ELF-1 (cell line): ENCODE data around the gene PSMD4.

Experiments used
- DNase-seq: peaks from one replicate; pipeline ENCODE4 v3.0.0-alpha.2; 2016; ENCODE audit warnings: low read depth, low spot score

Gene PSMD4

DNA sequence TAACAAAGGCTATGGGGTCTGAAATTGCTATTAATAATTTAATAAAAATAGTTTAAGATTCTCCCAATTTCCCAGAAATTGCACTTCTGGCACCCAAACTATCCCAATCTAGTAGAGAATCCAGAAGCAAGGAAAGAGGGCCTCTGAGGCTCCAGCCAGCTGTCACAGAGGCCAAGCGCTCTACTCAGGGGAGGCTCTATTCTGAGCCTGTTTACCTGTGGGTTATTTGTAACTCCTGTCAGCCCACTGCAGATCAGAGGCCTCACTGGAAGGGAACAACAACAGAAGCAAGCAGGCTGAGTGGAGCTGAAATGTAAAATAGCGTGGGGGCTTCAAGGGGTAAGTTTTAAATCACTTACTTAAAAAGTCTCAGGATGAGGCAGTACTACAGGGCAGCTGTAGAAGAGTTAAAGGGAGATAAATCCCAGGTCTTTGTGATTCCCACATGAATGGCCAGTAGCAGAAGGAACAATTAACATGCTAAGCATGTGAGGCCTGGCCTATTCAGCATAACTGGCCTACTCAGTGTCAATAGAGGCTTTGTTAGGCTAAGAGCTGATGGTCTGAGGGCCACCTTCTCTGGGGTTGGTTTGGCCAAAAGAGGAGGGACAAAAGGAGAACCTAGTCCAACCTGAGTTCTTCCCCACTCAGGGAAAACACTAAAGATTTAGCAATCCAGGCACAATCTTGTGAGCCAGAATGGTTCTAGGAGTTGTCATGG is 40.4 kb downstream of the PSMD4 start:
- peak; percentile 44 for DNase-seq

DNA sequence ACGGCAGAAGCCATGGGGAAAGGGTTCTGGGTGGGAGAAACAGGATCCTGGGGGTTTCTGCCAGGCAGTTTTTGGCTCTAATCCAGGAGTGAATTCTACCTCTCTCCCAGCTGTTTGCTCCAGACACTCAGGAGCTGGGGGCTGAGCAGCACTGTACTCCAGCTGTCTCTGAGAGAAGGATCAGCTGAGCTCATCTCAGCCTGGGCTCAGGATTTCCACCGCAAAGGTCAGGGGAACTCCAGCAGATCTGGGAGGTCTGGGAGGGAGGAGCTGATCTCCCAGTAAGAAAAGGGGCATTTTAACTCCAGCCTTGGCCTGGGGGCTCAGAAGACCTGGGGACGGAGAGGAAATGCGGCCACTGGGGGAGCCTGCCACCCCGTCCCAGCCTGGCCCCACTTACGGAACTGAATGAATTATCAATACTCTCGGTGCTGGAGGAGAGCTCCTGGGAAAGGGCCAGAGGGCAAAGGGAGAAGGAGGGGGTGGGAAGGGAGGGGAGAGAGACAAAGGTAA is 55.3 kb downstream of the PSMD4 start:
- peak; percentile 83 for DNase-seq

DNA sequence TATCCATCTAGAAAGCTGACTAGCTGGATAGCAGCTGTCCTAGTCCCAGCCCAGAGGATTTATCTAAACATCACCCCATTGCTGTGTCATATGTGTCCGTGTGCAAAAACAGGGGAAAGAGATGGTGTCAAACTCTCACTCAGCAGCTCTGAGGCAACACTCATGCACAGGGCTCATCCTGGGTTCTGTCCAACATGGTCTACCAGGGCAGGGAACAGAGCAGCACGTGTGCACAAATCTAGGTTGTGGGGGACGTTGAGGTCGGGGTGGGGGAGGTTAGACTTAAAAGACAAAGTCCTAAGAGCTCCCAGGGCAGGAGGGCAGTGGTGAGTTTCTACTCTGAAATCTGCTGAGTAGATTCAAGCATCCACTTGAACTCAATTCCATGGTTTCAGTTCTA is 56.5 kb downstream of the PSMD4 start:
- DNase-seq: no peak

DNA sequence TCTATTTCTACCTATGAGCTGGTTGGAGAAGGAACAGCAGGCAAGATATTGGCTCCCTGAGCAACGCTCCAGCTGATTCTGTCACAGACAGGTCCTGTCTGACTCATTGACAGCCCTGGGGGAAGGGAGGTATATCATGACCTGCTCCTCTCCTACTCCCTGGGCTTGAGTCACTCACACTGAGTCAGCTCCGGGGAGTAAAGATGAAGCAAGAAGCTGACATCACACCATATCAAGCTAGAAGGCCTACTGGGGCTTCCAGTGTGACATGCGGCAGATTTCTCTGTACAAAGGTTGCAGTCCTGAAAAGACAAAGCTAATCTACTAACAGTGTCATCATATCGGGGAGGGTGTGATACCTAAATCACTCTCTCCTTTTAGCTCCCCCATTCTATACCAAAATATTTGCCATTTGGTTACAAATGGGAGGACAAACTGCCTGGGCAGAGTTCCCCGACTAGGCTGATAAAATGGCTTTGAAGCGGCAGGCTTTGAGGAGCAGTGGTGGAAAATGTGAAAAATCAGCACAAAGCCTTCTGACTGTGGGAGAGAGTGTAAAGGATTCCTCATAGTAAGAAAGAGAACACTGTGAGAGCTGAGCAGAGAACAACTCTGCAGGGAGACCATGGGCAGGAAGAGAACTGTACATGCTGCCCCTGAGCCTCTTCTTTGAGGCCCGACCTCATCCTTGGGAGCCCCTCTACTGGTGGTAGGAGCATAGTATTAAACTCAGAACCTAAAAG is 57.2 kb downstream of the PSMD4 start:
- peak; percentile 73 for DNase-seq

DNA sequence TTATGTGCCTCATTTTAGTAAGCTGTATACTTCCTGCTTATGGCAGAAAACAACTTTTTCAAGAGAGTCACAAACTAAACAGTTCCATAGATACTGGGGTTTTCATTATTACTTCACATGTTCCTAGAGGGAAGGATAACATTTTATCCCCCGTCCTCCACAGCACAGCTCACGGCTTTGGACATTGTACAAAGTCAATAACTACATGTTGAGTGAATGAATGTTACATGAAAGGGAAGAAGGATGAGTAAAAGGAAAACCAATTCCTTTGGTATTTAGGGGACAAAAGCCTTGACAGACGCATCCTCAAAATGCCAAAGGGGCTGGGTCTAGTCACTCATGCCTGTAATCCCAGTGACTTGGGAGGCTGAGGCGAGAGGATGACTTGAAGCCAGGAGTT is 57.9 kb downstream of the PSMD4 start:
- DNase-seq: no peak

DNA sequence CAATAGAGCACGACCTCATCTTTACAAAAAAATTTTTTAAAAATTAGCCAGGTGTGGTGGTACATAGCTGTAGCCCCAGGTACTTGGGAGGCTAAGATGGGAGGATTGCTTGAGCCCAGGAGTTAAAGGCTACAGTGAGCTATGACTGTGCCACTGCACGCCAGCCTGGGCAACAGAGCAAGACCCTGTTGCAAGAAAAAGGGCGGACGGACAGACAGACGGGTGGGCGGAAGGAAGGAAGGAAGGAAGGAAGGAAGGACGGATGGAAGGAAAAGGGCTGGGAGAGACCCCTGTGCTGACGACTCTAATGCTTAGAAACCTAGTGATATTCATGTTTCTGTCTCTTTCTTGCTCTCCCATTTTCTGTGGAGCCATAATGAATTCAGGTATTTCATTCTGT is 58.3 kb downstream of the PSMD4 start:
- DNase-seq: no peak

DNA sequence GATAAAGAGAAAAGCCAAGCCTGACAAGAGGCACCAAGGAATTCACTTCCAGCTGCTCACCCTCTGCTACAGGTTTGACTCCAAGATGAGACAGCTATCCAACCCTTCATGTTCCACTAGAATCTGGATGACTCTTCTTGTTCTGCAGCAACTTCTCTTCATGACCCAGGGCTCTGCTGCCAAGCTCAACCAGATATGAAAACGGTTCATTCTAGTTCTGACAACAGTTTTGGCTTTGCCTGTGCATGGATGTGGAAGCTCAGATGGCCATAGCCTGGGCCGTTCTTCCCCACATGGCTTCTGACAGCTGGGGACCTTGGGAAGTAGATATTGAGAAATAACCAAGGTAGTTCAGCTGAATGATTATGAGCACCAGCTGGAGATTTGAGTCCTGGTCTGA is 59.0 kb downstream of the PSMD4 start:
- no peak for DNase-seq

DNA sequence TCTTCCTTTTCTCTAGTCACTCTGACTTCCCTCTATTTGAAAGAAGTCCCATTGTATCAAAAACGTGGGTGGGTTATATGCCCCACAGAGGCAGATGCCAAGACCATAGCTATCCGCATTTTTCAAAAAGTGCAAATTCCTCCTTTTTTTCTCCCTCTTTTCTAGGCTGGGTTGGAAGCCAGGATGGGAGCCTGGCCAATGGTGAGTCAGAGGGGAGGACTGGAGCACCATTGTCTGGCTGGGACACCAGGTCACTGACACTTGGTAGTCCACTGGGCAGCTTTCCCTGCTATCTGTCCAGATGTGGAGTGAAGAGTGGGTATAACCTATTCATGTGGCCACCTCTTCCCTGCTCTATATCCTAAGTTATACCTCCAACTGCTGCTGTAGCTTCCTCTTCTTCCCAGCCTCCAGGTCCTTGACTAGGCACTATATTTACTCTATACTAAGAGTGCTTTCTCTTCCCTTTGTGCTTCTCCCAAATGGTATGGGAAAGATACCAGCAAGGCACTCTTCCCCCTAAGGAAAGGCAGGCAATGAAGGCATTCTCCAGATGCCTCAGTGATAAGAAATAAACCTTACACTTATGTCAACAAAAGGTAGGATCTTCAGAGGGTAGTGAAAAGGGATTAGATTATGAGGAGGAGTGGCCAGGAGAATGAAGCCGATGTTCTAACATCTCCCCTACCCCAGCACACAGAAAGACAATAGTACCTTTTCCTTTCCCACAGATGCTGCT is 59.8 kb downstream of the PSMD4 start:
- DNase-seq: no peak

DNA sequence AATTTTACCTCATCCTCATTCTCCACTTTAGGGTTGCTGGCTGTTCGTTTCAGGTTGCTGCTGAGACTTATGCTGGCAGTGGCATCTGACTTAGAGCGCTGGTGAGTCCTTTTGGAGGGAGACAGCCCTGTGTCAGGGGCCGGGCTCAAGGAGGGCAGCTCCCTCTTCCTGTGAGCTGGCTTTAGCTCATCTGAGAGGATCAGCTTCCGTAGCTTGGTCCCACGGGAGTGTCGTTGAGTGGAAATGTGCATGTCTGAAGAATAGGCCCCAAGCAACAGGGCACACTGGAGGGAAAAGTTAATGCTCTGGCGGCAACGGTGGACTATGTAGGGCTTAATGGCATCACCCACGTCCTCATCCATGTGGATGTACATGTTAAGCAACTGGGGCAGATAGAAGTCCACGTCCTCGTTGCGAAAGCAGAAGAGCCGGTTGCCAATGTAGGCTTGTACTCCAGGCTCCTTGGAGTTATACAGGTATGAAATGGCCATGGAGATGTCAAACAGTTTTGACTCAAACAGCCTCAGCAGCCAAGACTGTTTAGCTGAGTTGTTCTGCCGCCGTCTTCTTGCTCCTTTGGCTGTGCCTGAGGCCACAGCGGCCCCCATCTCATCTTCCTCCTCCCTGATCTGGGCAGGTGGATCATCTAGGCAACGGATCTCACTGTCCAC is 61.2 kb downstream of the PSMD4 start:
- DNase-seq: no peak
